GM15510 (cell line): ENCODE results near the gene CARD11.

Source experiments
- POLR2A ChIP-seq: IDR thresholded peaks from 3 replicates; pipeline ENCODE4 v1.6.1; 2011; ENCODE audit warnings: borderline replicate concordance; ENCODE audit not compliant: insufficient read length; ENCODE audit errors: extremely low read depth

The CARD11 gene

DNA sequence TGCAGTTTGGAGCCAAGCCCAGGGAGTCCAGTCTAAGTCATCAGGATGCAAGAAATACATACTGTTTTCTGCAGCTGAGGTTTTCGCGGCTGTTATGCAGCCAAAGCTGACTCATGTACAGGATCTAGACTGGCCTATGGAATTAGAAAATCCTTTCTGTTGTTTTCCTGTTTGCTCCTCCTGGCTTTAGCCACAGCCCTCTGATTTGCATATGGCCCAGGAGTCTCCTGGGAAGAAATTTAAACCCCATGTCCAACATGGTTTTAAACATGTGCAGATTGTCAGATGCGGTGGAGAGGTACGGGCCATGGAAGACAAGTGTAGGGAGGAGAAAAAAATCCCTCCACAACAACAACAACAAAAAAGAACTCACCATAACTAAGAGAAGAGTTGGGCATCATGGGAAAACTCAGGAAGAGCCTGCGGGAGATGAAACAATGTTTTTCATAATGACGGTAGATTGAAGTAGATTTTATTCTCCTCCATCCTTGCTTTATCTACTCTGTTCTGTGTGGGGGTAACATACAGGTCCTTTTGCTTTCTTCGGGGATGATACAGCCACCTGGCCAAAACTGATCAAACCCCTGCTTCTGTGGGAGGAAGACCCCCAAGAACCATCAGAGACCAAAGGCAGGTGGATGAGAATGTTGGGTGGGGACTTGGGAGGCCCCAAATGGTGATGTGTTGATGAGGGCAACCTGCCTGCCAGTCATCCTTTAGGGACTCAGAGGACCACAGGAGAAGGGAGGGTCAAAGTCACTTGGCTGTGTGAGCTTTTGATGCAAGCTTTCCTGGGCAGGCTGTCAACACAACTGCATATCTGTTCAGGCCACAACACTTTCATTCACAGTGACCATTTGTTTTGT, 169.7 kb downstream of the CARD11 start:
- TF ChIP-seq POLR2A = peak; percentile 55

DNA sequence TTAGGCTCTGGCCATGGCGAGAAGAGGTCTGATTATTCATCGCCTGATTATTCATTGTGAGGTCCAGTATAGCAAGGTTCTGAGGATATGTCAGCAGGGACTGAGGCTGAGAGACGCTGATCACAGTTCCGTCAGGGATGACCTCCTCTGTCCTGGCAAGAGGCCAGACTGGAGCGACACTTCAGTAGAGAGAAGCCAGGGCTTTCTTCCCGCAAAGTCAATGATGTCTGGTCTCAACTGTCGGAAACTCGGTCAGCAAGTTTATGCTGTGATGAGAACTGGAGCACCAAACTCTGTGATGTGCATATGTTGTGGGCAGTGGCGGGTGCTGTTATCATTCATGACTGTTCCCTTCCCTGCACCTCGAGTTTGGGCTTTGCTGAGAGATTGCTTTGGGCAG, 170.5 kb downstream of the CARD11 start:
- TF ChIP-seq POLR2A = no peak

DNA sequence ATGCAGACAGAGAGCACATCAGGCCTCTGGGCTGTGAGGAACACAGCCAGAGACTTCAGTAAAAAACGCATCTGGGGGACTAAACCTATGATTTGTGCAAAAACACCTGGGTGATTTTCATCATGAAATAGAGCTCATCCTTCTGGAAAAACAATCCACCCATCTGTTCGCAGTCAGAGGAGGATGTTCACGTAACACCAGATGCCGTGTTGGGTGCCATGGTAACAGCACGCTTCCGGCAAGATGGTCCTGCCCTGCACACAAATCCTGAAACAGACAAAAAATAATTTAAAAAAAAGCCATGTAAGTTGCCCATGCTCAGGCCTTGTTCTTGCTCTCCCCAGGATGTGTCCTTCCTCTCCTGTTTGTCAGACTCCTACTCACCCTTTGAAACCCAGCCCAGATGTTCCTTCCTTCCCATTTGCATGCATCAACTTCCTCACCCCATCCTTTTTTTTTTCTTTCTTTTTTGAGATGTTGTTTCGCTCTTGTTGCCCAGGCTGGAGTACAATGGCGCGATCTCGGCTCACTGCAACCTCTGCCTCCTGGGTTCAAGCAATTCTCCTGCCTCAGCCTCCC, 171.3 kb downstream of the CARD11 start:
- TF ChIP-seq POLR2A = no peak

DNA sequence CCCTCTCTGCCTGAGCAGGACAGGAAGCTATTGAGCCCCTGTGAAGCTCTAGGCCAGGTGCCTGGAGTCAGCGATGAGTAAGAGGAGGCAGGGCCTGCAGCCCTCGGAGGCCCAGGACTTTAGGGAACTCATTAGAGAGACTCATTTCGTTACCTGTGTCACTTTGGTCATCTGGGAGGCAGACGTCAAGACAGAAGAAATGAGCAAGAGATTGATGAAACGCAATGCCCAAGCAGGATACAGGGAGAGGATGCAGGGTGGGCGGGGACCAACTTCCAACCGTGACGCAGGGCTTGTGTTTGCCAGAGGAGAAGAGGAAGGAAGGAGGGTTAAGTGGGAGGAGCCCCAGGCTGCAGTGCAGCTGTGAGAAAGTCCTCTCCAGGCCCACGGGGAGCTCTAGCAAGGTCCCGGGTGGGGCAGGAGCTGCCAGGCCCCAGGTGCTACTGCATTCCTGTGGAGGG, 173.2 kb downstream of the CARD11 start:
- TF ChIP-seq POLR2A = no peak

DNA sequence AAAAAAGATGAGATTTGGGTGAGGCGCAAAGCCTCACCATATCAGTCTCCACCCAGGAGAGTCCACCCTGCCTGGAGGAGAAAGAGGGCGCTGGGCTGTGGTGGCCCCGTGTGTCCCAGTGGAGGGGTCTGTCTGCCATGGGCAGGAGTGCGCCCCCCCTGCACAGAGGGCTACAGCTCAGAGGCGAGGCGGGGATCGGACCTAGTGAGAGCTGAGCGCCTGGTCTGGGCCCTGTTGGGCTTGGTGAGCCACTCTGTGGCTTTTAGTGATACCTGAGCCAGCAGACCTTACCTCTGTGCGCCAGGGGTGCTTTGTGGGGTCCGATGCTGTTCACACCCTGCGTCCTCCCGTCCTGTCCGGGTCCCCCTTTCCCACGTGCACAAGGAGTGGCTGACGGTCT, 173.7 kb downstream of the CARD11 start:
- no peak for TF ChIP-seq POLR2A

DNA sequence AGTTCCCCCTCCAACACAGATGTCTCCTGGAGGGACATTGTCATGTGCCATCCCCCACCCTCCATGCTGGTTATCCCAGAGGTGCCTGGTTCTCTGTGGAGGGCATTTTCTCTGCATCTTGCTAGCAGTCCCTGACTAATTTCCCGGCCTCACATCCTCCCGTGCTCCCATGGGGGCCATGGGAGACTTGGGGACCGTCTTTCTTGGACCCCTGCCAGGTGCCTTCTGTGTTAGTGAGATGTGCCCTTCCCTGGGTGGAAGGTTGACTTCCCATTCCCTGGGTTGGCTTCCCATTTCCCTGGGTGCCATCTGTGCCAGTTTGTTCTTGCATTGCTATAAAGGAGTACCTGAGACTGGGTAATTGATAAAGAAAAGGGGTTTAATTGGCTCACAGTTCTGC, 177.1 kb downstream of the CARD11 start:
- no peak for TF ChIP-seq POLR2A

DNA sequence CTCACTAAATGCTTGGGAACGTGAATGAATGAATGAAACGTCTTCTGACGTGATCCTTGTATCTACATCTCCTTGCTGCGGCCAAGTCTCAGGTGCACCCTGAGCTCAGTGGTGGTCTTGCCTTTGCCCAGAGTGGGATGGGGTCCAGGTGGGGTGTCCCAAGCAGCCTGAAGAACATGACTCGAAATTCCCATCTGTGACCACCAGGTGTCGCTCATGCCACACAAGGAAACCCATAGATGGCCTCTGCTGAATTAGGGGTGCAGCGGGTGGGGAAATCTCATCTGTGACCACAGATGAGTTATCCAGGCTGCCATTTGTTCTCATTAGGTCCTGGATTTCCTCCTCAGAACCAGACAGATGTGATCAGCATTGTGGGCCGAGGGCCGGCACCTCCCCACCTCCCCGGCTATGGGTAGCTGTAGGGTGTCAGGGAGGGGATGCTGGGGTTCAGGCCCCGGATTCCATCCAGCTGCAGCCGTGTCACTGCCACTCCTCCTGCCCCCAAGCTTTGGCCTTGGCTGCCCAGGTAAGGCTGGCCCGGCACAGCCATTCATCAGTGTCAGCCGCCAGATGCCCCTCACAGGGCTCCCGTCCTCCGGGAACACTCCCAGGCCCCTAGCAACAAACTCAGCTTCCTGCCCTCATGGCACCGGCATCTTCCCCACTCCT, 178.5 kb downstream of the CARD11 start:
- no peak for TF ChIP-seq POLR2A

DNA sequence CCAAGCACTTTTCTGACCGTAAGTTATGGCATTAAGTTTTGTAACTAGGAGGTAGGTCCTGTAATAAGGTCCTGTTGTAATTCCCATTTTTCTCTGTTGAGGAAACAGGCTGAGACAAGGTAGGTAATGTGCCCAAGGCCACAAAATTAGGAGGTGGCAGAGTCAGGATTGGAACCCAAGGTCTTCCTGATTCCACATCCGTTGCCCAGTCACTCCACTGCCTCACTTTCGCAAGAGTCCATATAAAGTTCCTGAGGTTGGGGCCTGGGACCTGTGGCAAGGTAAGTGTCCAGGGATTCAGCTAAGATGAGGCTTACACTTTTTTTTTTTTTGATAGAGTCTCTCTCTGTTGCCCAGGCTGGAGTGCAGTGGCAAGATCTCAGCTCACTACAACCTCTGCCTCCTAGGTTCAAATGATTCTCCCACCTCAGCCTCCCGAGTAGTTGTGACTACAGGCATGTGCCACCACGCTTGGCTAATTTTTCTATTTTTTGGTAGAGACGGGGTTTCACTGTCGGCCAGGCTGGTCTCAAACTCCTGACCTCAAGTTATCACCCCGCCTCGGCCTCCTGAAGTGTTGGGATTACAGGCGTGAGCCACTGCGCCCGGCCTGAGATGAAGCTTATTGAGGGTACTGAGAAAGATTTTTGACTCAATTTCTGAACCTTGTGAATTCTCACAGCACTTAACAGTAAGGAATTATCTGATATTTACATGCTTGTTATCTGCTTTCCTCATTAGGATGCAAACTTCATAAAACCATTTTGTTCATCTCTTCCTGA, 179.3 kb downstream of the CARD11 start:
- TF ChIP-seq POLR2A = no peak

DNA sequence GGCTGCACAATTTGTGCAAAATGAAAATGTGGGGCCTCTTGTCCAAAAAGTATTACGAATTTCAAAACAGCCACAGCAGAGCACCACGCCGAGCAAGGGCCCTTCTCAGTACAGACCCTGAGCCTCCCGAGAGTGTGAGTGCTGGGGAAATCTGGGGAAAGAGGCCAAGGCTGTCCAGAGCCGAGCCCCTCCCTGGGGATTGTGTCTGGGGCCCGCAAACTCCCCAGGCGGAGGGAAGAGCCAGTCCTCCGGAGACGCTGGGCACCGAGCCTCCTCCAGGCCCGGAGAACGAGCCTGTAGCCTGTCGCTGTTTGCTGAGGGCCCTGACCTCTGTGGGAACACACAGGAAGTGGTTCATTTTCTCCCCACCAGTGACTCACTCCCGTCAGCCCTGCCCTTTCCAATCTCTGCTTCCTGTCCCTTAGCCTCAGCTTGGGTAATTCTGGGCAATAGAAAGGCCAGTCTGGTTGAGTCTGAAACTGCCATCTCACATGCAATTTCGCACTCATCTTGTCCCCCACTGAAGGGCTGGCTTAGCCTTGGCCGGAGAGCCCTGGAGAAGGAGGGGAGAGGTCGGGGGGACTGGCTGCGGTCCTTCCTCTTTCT, 180.1 kb downstream of the CARD11 start:
- peak; percentile 64 for TF ChIP-seq POLR2A

DNA sequence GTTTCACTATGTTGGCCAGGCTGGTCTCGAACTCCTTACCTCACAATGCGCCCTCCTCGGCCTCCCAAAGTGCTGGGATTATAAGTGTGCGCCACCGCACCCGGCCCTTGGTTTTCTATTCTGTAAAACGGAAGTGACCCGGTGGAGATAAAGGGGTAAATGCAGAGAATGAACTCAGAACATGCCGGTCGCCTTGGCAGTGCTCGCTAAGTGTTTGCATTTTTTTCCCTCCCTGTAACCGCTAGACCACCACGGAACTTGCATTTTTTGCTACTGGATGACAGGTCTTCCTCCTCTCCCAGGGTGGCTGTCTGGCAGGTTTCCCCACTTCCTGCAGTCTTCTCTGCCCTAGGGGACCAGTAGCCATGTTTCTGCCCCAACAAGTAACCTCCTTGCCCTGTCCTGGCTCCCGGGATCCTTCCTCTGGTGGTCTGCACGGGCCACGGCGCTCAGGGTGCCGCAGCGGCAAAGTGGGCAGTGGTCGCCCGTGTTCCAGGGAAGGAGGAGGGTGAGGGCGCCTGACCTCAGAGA, 180.8 kb downstream of the CARD11 start:
- TF ChIP-seq POLR2A = no peak

DNA sequence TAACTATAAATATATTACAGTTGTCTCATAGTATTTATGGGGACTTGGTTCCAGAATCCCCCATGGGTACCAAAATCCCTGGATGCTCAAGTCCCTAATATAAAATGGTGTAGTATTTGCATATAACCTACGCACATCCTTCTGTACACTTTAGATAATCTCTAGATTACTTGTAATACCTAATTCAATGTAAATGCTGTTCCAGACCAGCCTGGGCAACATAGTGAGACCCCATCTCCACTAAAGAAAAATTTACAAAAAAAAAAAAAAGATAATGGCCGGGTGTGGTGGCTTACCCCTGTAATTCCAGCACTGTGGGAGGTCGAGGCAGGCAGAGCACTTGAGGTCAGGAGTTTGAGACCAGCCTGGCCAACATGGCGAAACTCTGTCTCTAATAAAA, 182.2 kb downstream of the CARD11 start:
- no peak for TF ChIP-seq POLR2A

DNA sequence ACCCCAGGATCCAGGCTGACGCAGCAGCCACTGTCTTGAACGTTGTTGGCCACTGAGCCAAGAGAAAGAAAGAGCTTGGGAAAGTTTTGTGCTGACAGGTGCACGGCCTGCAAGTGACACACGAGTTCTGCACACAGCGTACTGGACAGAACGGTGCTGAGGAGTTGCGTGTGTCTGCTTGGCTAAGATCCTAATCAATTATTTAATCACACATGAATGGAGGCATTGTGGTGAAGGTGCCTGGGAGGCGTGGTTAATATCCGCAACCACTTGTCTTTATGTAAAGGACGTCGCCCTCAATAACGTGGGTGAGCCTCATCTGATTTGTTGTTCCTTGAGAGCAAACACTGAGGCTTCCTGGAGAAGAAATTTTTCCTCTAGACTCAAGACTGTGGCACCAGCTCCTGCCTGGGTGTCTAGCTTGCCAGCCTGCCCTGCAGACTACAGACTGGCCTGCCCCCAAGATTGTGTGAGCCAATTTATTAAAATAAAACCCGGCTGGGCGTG, 183.0 kb downstream of the CARD11 start:
- no peak for TF ChIP-seq POLR2A

DNA sequence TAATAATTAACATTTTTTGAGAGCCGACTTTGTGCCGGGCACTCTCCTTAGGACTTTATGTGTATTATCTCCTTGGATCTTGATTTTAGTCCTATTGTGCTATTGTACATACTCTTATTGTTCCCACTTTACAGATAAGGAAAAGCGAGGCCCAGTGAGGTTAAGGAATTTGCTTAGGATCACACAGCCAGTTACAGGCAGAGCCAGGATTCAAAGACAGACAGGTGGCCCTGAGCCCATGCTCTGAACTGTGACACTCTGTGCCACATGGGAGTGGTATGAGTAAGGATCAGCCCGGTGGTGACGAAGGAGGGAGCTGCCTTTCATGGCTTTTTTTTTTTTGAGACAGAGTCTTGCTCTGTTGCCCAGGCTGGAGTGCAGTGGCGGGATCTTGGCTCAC, 183.7 kb downstream of the CARD11 start:
- no peak for TF ChIP-seq POLR2A

DNA sequence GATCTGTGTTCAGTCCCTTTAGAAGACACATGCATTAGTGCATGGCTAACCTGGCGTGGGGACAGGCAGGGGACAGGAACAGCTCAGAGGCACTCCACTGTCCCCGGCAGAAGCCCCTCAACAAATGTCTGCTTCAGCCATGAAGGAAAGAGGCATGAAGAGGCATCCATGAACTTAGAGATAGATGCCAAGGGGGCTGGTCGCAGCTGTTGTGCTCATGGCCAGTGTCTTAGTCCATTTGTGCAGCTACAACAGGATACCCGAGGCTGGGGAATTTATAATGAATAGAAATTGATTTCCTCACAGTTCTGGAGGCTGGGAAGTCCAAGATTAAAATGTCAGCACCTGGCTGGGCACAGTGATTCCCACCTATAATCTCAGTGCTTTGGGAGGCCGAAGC, 185.0 kb downstream of the CARD11 start:
- TF ChIP-seq POLR2A = no peak
